Measurements from ENCODE around the gene VWA5A.

DNA sequence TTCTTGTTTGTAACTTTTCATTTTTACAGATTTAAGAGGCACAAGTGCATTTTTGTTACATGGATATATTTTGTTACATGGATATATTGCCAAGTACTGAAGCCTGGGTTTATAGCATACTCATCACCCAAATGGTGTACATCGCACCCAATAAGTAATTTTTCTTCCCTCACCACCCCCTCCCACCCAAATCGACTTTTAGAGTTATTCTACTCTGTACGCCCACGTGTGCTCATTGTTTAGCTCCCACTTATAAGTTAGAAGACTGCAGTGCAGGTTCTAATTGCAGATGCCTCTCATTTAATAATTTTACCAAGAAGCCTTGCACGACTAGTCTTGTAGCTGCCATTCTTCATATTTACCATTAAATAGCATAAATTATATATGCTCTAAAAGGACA, 20.5 kb upstream of the VWA5A start:
- TF ChIP-seq, protein P1, sequence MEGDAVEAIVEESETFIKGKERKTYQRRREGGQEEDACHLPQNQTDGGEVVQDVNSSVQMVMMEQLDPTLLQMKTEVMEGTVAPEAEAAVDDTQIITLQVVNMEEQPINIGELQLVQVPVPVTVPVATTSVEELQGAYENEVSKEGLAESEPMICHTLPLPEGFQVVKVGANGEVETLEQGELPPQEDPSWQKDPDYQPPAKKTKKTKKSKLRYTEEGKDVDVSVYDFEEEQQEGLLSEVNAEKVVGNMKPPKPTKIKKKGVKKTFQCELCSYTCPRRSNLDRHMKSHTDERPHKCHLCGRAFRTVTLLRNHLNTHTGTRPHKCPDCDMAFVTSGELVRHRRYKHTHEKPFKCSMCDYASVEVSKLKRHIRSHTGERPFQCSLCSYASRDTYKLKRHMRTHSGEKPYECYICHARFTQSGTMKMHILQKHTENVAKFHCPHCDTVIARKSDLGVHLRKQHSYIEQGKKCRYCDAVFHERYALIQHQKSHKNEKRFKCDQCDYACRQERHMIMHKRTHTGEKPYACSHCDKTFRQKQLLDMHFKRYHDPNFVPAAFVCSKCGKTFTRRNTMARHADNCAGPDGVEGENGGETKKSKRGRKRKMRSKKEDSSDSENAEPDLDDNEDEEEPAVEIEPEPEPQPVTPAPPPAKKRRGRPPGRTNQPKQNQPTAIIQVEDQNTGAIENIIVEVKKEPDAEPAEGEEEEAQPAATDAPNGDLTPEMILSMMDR (IDR thresholded peaks at IDR 0.05) = no peak
- no peak for TF ChIP-seq POLR2A (IDR thresholded peaks at IDR 0.05)
- TF ChIP-seq POLR2AphosphoS5 (IDR thresholded peaks at IDR 0.05) = no peak
